H1 (cell line): Measurements from ENCODE around the gene B3GLCT. TPM values are rescaled to one million over a fixed set of nuclear protein-coding genes. Genes with fewer than 3 reads are reported as not detected.

Experiments
- ASH2L ChIP-seq: fragments of 200-600, 300-600 bp; sonication (generic); IDR thresholded peaks from one replicate; pipeline ENCODE4 v1.7.1; 2017; ENCODE audit warnings: low read length
- EGR1 ChIP-seq: IDR thresholded peaks from 2 replicates; pipeline ENCODE4 v1.6.1; 2011; ENCODE audit warnings: low read depth, low read length, borderline replicate concordance
- SP4 ChIP-seq: IDR thresholded peaks from 2 replicates; pipeline ENCODE4 v1.6.1; 2012; ENCODE audit warnings: low read length, inconsistent platforms
- polyA plus RNA-seq, 7 experiments: library from polyadenylated mRNA; depleted of rRNA in 3 of 7; stranded (reverse) in 5 of 7; unstranded in 2 of 7; fragments of >200 nt in 5 of 7; fragments of 200-250 nt in 2 of 7; gene quantifications; 1 replicate in 5 of 7; 2 replicates in 1 of 7; 4 replicates in 1 of 7; pipeline versions ENCODE4 v1.2.1 to v1.2.3, GENCODE V29; 2011 to 2013; ENCODE audit warnings: missing spikeins in 2 of 7, mixed read lengths in 2 of 7
- total RNA-seq: library from RNA; stranded (reverse); fragmentation: NEBNext Ultra II Directional; extraction: Animal tissue kit (Norgen Biotek cat#: 25700); gene quantifications from 2 replicates; pipeline ENCODE4 v1.2.1, GENCODE V29; 2021

Gene B3GLCT
- total and polyA plus RNA-seq, 2 of the 8 experiments (the other 6 are each of a cell fraction or from before 2014, with no cell fraction given): 1.5 to 4.1 TPM

GRCh38 chr13:31380715-31381114, 180.9 kb downstream of the B3GLCT start (continued):
- no peak for TF ChIP-seq EGR1
- no peak for TF ChIP-seq SP4
- TF ChIP-seq ASH2L: no peak

Other genes starting within 250 kb of the B3GLCT start
- 131 and 145 TPM in 2 replicates for gene HSPH1, start 38.1 kb upstream of the B3GLCT start, total RNA-seq
- gene HSPH1, start 38.1 kb upstream of the B3GLCT start, polyA plus RNA-seq (2011; rRNA removed): 11.0 and 14.2 TPM in 2 replicates